ENCODE measurements around the gene PRDM8.
"Not testable (repeated sequence)": the region's sequence is repeated elsewhere in the genome, so short reads cannot be mapped to it uniquely, and the experiment has no call there.

Gene PRDM8

GRCh38 chr4:80228460-80228859 lies 31.2 kb downstream of the PRDM8 start:
- DNase-seq (ENCODE audit: low read depth), result no peak

DNA sequence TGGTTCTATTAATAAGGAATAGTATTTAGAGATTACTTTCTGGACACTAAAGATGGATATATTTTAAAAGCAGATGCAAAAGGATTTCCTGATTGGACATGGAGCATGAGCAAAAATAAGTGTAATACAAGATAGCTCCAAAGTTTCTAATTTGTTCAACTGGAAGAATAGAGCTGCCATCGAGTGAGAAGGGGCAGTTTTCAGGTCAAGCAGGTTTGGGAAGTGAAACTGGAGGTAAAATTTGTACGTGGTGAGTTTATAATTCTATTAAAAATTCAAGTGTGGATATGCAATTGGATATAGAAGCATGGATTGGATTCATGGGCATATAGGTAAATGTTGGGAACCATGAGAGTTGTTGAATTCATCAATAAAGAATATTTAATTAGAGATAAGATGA lies 31.8 kb downstream of the PRDM8 start:
- DNase-seq (ENCODE audit: low read depth), result no peak

DNA sequence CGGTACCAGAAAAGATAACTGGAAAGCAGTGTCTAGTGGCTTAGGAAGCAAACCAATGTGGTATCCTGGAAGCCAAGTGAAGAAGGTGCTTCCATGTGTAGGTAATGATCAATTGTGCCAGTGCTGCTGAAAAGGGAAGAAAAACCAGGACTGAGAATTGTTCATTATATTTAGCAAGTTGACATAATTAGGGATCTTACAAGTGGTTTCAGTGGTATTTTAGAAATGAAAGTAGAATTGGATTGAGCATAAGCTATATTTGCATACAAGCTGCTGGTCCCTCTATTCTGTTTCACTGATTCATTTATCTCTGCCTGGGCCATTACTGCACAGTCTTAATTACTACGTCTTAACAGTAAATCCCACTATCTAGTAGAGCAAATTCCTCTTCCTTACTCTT lies 32.3 kb downstream of the PRDM8 start:
- DNase-seq (ENCODE audit: low read depth), result no peak

- DNase-seq (ENCODE audit: low read depth), result no peak
Observed at GRCh38 chr4:80231180-80231579, 33.9 kb downstream of the PRDM8 start.

GRCh38 chr4:80232707-80233370 lies 35.5 kb downstream of the PRDM8 start:
- DNase-seq (ENCODE audit: low read depth), result no peak

GRCh38 chr4:80233390-80233789 lies 36.1 kb downstream of the PRDM8 start:
- no peak for DNase-seq (ENCODE audit: low read depth)

DNA sequence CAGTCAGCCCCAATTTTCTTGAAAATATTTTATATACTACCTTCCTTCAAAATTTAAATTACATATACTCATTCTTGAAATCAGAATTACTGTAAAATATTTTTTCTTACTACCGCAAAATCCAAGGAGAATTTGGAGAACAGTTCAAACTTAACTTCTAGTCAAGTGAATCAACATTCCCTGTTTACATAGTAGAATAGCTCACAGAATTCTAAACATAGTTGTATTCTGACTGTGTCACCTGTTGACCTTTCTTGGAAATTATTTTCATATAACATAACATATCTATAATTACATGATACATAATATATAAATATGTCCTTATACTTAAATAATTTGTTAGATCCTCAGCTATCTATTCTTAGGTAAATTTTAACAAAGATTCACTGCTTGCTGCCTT lies 38.1 kb downstream of the PRDM8 start:
- no peak for DNase-seq (ENCODE audit: low read depth)

DNA sequence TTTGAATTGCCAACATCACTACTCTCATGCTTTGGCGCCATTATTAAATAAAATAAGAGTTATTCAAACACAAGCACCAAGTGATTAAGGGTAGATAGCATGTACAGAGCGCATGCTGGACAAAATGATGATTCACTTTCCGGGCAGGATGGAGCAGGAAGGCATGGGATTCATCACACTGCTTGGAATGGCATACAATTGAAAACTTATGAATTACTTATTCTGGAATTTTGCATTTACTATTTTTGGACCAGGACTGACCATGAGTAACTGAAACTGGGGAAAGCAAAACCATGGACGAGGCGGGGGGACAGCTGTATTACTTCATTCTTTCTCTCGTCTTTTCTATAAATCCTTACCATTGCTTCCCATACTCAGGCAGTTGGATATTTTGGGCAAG lies 40.7 kb downstream of the PRDM8 start:
- no peak for DNase-seq (ENCODE audit: low read depth)

- DNase-seq (ENCODE audit: low read depth), result no peak
Observed at GRCh38 chr4:80239480-80240150, 42.3 kb downstream of the PRDM8 start.

GRCh38 chr4:80240976-80241375 lies 43.7 kb downstream of the PRDM8 start:
- no peak for DNase-seq (ENCODE audit: low read depth)

DNA sequence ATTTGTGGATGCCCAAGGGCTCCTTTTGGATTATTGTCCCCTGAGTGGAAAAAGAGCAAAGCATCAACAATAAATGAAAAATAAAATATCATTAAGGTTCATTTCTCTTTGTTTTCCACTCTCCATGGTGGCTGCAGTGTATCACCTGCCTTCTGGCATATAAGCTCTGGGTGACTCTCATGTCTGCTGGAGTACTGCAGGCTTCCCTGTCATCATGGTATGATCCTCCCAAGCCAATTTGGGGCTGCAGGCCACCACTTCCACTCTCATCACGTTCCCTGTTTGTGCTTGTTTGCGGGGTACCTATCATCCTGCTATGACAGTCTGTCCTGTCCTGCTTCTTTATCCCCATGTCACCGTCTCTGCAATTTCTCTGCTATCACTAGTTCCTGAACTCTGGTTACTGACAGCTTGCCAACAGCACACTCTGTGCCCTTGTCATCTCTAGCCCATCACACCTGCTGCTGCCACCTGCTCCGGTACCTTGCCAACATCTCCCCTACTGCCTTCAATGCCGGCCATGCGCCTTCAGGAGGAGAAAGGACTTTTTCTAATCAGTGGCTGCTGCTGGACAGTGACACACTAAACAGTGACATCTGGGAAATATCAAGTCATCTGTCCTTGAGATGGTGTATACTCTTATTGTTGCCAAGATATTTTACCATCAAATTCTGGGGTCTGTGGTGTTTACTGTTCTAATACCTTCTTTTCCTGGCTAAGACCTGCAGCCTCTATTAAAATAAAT lies 46.1 kb downstream of the PRDM8 start:
- no peak for DNase-seq (ENCODE audit: low read depth)

DNA sequence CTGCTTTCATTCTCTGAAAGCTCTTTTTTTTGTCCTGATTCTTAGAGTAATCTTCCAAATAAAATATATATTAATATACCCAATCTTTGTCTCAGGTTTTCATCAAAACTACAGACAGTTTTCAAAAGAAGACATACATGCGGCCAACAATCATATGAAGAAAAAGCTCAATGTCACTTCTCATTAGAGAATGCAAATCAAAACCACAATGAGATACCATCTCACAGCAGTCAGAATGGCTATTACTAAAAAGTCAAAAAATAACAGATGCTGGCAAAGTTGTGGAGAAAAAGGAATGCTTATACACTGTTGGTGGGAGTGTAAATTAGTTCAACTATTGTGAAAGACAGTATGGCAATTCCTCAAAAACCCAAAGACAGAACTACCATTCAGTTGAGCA lies 50.2 kb downstream of the PRDM8 start:
- DNase-seq (ENCODE audit: low read depth), result not testable (repeated sequence)

DNA sequence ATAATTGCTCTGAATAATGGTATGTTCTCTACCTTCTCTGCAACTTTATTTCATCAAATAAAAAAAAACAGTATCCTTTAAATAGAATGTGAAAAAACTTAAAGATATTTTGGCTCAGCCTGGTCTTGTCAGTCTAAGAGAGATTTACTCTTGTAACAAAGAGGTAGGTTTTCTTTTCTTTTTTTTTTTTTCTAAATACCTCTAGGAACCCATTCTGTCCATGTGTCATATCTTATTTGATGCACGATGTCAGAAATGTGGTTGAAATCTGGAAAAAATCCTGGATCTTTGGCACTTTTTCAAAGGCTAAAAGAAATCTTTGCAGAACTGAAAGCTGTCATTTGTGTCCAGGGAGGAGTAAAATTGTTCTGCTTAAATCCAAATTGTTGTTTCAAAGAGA lies 51.8 kb downstream of the PRDM8 start:
- DNase-seq (ENCODE audit: low read depth), result no peak

GRCh38 chr4:80252427-80252826 lies 55.1 kb downstream of the PRDM8 start:
- no peak for DNase-seq (ENCODE audit: low read depth)

- DNase-seq (ENCODE audit: low read depth), result no peak
Observed at GRCh38 chr4:80252953-80253352, 55.6 kb downstream of the PRDM8 start.

DNA sequence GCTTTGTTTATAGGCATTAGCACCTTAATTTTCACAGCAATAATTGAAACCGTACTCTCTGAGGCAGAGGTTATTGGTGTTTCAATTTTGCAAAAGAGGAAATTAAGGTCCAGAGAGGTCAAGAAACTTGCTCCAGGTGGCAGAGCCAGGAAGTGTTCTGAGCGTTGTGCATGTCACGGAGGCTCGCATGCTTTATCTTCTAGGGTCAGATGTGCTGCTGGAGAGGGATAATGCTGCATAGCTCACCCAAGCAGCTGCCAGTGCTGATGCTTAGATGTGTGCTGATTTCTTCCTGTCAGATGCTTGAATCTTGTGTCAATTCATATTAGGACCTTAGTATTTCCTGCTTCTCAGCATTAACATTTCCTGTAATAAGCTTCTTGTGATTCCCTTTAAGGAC lies 56.2 kb downstream of the PRDM8 start:
- DNase-seq (ENCODE audit: low read depth), result no peak

All from stimulated activated CD8-positive, alpha-beta memory T cell treated with anti-CD3 and anti-CD28 coated beads, Interleukin-12 subunit alpha, Interleukin-12 subunit beta, amount 100 ng/mL, for 1 hour (primary cell).